Right atrium auricular region (tissue), 2 donors: ENCODE measurements around the gene ZNF263. TPM values are rescaled to one million over a fixed set of nuclear protein-coding genes. Genes with fewer than 3 reads are reported as not detected.

Experiments
- DNase-seq: peaks from one replicate; pipeline ENCODE4 v3.0.0-alpha.2; 2019; ENCODE audit warnings: low spot score
- H3K27ac ChIP-seq, 2 donors: fragments of 200-600 bp; sonication (generic); 1 replicate in 1 of 2; 2 replicates in 1 of 2; pipeline ENCODE4 v1.5.1; 2016 to 2019
- H3K27me3 ChIP-seq, 2 donors: fragments of 200-600 bp; sonication (generic); one replicate each; pipeline versions ENCODE4 v1.5.1 to v1.6.0; 2017 to 2019
- H3K36me3 ChIP-seq: fragments of 200-600 bp; sonication (generic); one replicate; pipeline ENCODE4 v1.5.1; 2016
- H3K4me1 ChIP-seq, 2 donors: fragments of 200-600 bp; sonication (generic); one replicate each; pipeline versions ENCODE4 v1.5.1 to v1.6.0; 2017 to 2019
- H3K4me3 ChIP-seq, 2 donors: fragments of 200-600 bp; sonication (generic); 1 replicate in 1 of 2; 2 replicates in 1 of 2; pipeline ENCODE4 v1.5.1; 2017 to 2019; ENCODE audit warnings: mild to moderate bottlenecking in 1 of 2, moderate library complexity in 1 of 2
- H3K9me3 ChIP-seq, 2 donors: fragments of 200-600 bp; sonication (generic); one replicate each; pipeline ENCODE4 v1.5.1; 2019
- total RNA-seq, 2 donors: library from RNA; depleted of rRNA; stranded (reverse); fragments of >200 nt; gene quantifications; one replicate each; pipeline ENCODE4 v1.1.0, GENCODE V29; 2016
- TF ChIP-seq, protein P1 (sequence below), 2 donors: fragments of 200-600 bp; sonication (generic); IDR thresholded peaks; one replicate each; pipeline ENCODE4 v1.5.1; 2019; ENCODE audit warnings: antibody characterized with exemption in 2 of 2

ZNF263 gene
- total RNA-seq, 2 donors from 2014 or later: 11.0 to 18.0 TPM

DNA sequence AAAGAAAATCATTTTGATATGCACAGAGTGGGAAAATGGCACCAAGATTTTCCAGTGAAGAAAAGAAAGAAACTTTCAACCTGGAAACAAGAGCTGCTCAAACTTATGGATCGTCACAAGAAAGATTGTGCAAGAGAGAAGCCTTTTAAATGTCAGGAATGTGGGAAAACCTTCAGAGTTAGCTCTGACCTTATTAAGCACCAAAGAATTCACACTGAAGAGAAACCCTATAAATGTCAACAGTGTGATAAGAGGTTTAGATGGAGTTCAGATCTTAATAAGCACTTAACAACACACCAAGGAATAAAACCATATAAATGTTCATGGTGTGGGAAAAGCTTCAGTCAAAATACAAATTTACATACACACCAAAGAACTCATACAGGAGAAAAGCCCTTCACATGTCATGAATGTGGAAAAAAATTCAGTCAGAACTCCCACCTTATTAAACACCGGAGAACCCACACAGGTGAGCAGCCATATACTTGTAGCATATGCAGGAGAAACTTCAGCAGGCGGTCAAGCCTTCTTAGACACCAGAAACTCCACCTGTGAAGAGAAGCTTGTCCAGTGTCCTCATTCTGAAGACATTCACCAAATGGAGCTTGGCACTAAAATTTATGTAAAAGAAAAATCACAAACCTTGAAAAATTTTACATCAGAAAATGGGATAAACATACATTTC, 34.2 kb downstream of the ZNF263 start:
- TF ChIP-seq, protein P1, sequence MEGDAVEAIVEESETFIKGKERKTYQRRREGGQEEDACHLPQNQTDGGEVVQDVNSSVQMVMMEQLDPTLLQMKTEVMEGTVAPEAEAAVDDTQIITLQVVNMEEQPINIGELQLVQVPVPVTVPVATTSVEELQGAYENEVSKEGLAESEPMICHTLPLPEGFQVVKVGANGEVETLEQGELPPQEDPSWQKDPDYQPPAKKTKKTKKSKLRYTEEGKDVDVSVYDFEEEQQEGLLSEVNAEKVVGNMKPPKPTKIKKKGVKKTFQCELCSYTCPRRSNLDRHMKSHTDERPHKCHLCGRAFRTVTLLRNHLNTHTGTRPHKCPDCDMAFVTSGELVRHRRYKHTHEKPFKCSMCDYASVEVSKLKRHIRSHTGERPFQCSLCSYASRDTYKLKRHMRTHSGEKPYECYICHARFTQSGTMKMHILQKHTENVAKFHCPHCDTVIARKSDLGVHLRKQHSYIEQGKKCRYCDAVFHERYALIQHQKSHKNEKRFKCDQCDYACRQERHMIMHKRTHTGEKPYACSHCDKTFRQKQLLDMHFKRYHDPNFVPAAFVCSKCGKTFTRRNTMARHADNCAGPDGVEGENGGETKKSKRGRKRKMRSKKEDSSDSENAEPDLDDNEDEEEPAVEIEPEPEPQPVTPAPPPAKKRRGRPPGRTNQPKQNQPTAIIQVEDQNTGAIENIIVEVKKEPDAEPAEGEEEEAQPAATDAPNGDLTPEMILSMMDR (IDR thresholded peaks at IDR 0.05): no peak
- peaks cover 53 to 100% of the 10 kb centered on the region in 2 donors for H3K9me3 ChIP-seq
- H3K36me3 ChIP-seq: peaks cover 57% of the 10 kb centered on the region
- no peaks in the 10 kb centered on the region for H3K27me3 ChIP-seq
- no peak overlapping the region for H3K27ac ChIP-seq
- H3K4me3 ChIP-seq: no peak overlapping the region
- DNase-seq: no peak
- H3K4me1 ChIP-seq: no peaks in the 10 kb centered on the region

DNA sequence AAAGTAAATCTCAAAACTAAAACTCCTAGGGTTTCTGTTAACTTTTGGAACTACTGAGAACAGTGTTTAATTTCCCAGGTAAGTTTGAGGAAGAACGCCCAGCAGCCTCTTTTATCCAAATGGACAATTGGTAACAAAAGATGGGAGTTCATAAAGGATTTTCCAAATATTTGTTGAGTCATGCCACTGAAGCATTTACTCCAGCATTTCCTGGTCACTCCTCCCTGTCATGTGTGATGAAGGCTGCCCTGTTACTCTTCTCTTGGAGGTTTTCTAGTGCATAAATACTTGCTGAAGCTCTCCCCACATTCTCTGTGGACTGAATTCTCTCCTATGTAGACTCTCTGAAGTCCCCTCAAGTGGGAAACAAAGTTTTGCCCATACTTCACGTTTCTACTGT, 38.5 kb downstream of the ZNF263 start:
- Histone ChIP-seq H3K27me3 (no peaks in the 10 kb centered on the region), H3K9me3 (peaks cover 34 to 76% of the 10 kb centered on the region in 2 donors), H3K27ac (no peak overlapping the region), H3K36me3 (peaks cover 22% of the 10 kb centered on the region), H3K4me1 (no peaks in the 10 kb centered on the region), H3K4me3 (no peak overlapping the region)
- TF ChIP-seq, protein P1 (IDR thresholded peaks at IDR 0.05): no peak
- no peak for DNase-seq

DNA sequence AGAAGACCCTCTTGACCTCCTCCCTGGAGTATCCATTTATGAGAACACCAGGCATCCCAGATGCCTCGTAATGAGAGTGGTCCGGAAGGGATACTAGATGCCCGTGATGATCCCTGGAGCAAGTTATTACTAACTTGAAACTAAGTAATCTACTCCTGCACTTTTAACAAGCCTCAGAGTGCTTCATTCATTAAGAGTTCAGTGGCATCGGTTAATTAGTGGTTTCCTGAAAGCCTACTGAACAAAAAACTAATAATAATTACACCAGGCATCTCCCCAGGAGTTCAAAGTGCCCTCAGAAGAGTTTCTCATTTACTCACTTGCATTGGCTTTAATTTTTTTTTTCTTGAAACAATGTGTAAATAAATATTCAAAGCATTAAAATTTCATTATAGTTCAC, 44.2 kb downstream of the ZNF263 start:
- Histone ChIP-seq H3K4me3 (no peak overlapping the region), H3K27ac (no peak overlapping the region), H3K36me3 (no peaks in the 10 kb centered on the region), H3K4me1 (no peaks in the 10 kb centered on the region), H3K27me3 (no peaks in the 10 kb centered on the region), H3K9me3 (peaks cover 0 to 19% of the 10 kb centered on the region in 2 donors)
- no peak for DNase-seq
- TF ChIP-seq, protein P1 (IDR thresholded peaks at IDR 0.05): no peak

DNA sequence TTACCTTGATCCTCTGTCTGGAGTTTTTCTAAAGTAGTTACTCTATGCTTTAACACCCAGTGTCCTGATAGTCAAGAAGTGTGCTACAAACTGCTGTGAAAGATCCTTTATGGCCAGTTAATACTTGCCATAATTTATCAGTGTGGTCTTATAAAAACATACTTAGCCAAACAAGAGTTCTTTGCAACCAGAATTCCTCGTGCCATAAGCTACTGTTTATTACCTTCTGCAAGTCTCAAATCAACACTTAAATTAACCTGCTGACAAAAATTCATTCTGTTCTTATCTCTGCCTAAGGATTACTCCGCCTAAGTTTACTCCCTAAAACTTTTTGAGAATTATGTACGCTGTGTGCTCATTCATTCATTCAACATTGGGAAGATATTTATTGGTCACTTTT, 44.8 kb downstream of the ZNF263 start:
- no peak overlapping the region for H3K27ac ChIP-seq
- no peak for DNase-seq
- H3K36me3 ChIP-seq: no peaks in the 10 kb centered on the region
- H3K9me3 ChIP-seq: peaks cover 0 to 13% of the 10 kb centered on the region in 2 donors
- TF ChIP-seq, protein P1 (IDR thresholded peaks at IDR 0.05): no peak
- no peaks in the 10 kb centered on the region for H3K27me3 ChIP-seq
- no peak overlapping the region for H3K4me3 ChIP-seq
- H3K4me1 ChIP-seq: no peaks in the 10 kb centered on the region

DNA sequence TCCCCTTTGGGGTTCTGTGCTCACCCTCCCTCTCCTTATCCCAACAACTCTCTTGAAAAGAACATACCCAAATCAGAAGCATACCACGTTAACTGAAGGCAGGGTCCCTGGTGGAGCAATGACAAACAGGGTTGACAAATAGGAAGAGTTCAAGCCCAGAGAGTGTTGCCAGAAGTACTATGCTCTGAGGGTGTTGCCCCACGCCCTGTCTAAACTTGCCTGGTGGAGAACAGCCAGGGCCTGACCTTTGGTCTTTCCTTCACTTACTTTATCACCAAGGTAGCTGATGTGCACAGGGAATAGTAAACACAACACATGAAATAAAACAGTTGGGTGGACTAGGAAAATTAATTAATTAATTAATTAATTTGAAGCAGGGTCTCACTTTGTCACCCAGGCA, 45.4 kb downstream of the ZNF263 start:
- TF ChIP-seq, protein P1 (IDR thresholded peaks at IDR 0.05): no peak
- no peak overlapping the region for H3K4me3 ChIP-seq
- no peaks in the 10 kb centered on the region for H3K36me3 ChIP-seq
- H3K27ac ChIP-seq: no peak overlapping the region
- peaks cover 0 to 7% of the 10 kb centered on the region in 2 donors for H3K9me3 ChIP-seq
- no peak for DNase-seq
- no peaks in the 10 kb centered on the region for H3K27me3 ChIP-seq
- H3K4me1 ChIP-seq: no peaks in the 10 kb centered on the region

Other genes starting within 250 kb of the ZNF263 start
- under 1 TPM in 1 of 2 donors, not detected in 1; 0.28 TPM for gene BICDL2, start 246.5 kb upstream of the ZNF263 start, total RNA-seq
- 1 to 10 TPM in 1 of 2 donors, under 1 TPM in 1; 0.30 to 1.7 TPM for gene MMP25, start 236.9 kb upstream of the ZNF263 start, total RNA-seq
- 10 to 100 TPM; 52.9 to 56.0 TPM for gene IL32, start 217.9 kb upstream of the ZNF263 start, total RNA-seq
- gene ZSCAN10, start 184.2 kb upstream of the ZNF263 start, total RNA-seq: not detected
- gene ZNF205, start 170.9 kb upstream of the ZNF263 start, total RNA-seq: 10 to 100 TPM; 10.5 to 12.4 TPM
- 1 to 10 TPM; 7.3 to 7.9 TPM for gene ZNF213, start 148.5 kb upstream of the ZNF263 start, total RNA-seq
- not detected for gene OR1F1, start 95.3 kb upstream of the ZNF263 start, total RNA-seq
- 1 to 10 TPM; 3.2 to 4.9 TPM for gene ZNF200, start 48.3 kb upstream of the ZNF263 start, total RNA-seq
- 1 to 10 TPM in 1 of 2 donors, under 1 TPM in 1; 0.82 to 2.2 TPM for gene MEFV, start 26.9 kb upstream of the ZNF263 start, total RNA-seq
- gene TIGD7, start 21.9 kb downstream of the ZNF263 start, total RNA-seq: 1 to 10 TPM; 5.0 to 5.4 TPM
- gene ZNF75A, start 22.0 kb downstream of the ZNF263 start, total RNA-seq: 10 to 100 TPM; 15.5 to 20.1 TPM
- under 1 TPM in 1 of 2 donors, not detected in 1; 0.56 TPM for gene OR2C1, start 72.4 kb downstream of the ZNF263 start, total RNA-seq
- gene ZSCAN32, start 117.5 kb downstream of the ZNF263 start, total RNA-seq: 1 to 10 TPM; 4.2 to 9.4 TPM
- gene ZNF174, start 117.7 kb downstream of the ZNF263 start, total RNA-seq: 10 to 100 TPM; 10.2 to 16.5 TPM
- 1 to 10 TPM; 1.3 to 2.2 TPM for gene ZNF597, start 160.0 kb downstream of the ZNF263 start, total RNA-seq
- 10 to 100 TPM; 28.1 to 29.1 TPM for gene NAA60, start 160.2 kb downstream of the ZNF263 start, total RNA-seq
- gene C16orf90, start 212.0 kb downstream of the ZNF263 start, total RNA-seq: not detected
- gene CLUAP1, start 217.5 kb downstream of the ZNF263 start, total RNA-seq: 10 to 100 TPM in 1 of 2 donors, 1 to 10 TPM in 1; 8.8 to 10.9 TPM